ENCODE data around the gene ZFAND3. TPM values are rescaled to one million over a fixed set of nuclear protein-coding genes. Genes with fewer than 3 reads are reported as not detected.

Gene ZFAND3
- total and polyA plus RNA-seq, 2 experiments from 2014 or later = 16.9 to 28.2 TPM

GRCh38 chr6:38168126-38168525 is 348.6 kb downstream of the ZFAND3 start:
- H3K27ac ChIP-seq (ENCODE audit: low read depth) = no peak overlapping the region
- no peaks in the 10 kb centered on the region for H3K79me2 ChIP-seq (replicated peaks; ENCODE audit: insufficient read depth)
- H3K27me3 ChIP-seq (ENCODE audit: insufficient read depth) = no peaks in the 10 kb centered on the region
- Mint-ChIP-seq H3K4me1 (peaks cover 42% of the 10 kb centered on the region), H3K4me3 (no peak overlapping the region), H3K27ac (no peak overlapping the region), H3K9me3 (no peaks in the 10 kb centered on the region; the same call in 2 of the 3 replicates), H3K36me3 (ENCODE audit: low read depth) (peaks cover 2% of the 10 kb centered on the region; the same call in 1 of the 3 replicates), H3K27me3 (ENCODE audit: insufficient read depth, low read depth, poor library complexity) (peaks cover 21% of the 10 kb centered on the region)
- H3K4me2 ChIP-seq = no peak overlapping the region
- H3F3A ChIP-seq (replicated peaks; ENCODE audit: low read depth) = no peaks in the 10 kb centered on the region
- DNase-seq (ENCODE audit: low spot score) (no peak), ATAC-seq (no peak)
- H2AFZ ChIP-seq = no peak overlapping the region
- no peak overlapping the region for H3K4me3 ChIP-seq
- H4K20me1 ChIP-seq (replicated peaks; ENCODE audit: insufficient read depth) = no peaks in the 10 kb centered on the region
- H3K9me2 ChIP-seq (ENCODE audit: insufficient read depth) = no peaks in the 10 kb centered on the region
- no peak for TF ChIP-seq POLR2AphosphoS5 (IDR thresholded peaks at IDR 0.05; ENCODE audit: low read depth)
- TF ChIP-seq REST (IDR thresholded peaks at IDR 0.05; ENCODE audit: unreplicated experiment) = no peak
- no peak for TF ChIP-seq ZNF462 (CRISPR knock-in tag; IDR thresholded peaks at IDR 0.05)
- no peak for TF ChIP-seq EZH2phosphoT487 (IDR thresholded peaks at IDR 0.05; ENCODE audit: unreplicated experiment)
- TF ChIP-seq, protein P1, sequence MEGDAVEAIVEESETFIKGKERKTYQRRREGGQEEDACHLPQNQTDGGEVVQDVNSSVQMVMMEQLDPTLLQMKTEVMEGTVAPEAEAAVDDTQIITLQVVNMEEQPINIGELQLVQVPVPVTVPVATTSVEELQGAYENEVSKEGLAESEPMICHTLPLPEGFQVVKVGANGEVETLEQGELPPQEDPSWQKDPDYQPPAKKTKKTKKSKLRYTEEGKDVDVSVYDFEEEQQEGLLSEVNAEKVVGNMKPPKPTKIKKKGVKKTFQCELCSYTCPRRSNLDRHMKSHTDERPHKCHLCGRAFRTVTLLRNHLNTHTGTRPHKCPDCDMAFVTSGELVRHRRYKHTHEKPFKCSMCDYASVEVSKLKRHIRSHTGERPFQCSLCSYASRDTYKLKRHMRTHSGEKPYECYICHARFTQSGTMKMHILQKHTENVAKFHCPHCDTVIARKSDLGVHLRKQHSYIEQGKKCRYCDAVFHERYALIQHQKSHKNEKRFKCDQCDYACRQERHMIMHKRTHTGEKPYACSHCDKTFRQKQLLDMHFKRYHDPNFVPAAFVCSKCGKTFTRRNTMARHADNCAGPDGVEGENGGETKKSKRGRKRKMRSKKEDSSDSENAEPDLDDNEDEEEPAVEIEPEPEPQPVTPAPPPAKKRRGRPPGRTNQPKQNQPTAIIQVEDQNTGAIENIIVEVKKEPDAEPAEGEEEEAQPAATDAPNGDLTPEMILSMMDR (conservative IDR thresholded peaks at IDR 0.05; ENCODE audit: low read depth in 2 of 2) = no peak
- no peak for TF ChIP-seq JUNB (IDR thresholded peaks at IDR 0.05; ENCODE audit: unreplicated experiment)
- TF ChIP-seq CREB1 (CRISPR knock-in tag; IDR thresholded peaks at IDR 0.05; ENCODE audit: low read depth) = no peak
- TF ChIP-seq ZNF114 (CRISPR knock-in tag; IDR thresholded peaks at IDR 0.05) = no peak
- no peak for TF ChIP-seq EZH2 (IDR thresholded peaks at IDR 0.05; ENCODE audit: low read depth, unreplicated experiment)
- TF ChIP-seq STAT1 (IDR thresholded peaks at IDR 0.05; ENCODE audit: unreplicated experiment) = no peak
- TF ChIP-seq ZNF331 (CRISPR knock-in tag; IDR thresholded peaks at IDR 0.05; ENCODE audit: low read depth) = no peak
- no peak for TF ChIP-seq ETS1 (IDR thresholded peaks at IDR 0.05)
- no peak for TF ChIP-seq NANOG (IDR thresholded peaks at IDR 0.05; ENCODE audit: borderline replicate concordance)
- H3K36me3 ChIP-seq (ENCODE audit: insufficient read depth) = no peaks in the 10 kb centered on the region
- H3K4me1 ChIP-seq (ENCODE audit: insufficient read depth) = peaks cover 11% of the 10 kb centered on the region; the same call in 1 of the 2 replicates

Measured in GM23338 (cell line).